Measurements from ENCODE around the gene MPV17L2. TPM values are rescaled to one million over a fixed set of nuclear protein-coding genes. Genes with fewer than 3 reads are reported as not detected.

MPV17L2 gene
- total and polyA plus RNA-seq, 2 of the 4 experiments (the other 2 are of a cell fraction) = 7.2 to 19.5 TPM

- intact Hi-C loops (cut with micrococcal nuclease) (no loop called here), dilution Hi-C loops (cut with HindIII; ENCODE audit: low sequenced_read_pairs, unreplicated experiment) (no loop called here), in situ Hi-C loops (cut with MboI; ENCODE audit: low sequenced_read_pairs) (no loop called here)
- ATAC-seq (ENCODE audit: low read depth) = no peak
- no peak for DNase-seq
- Histone ChIP-seq H2AK5ac (ENCODE audit: low read depth, low read length) (no peak overlapping the region), H3K9me3 (ENCODE audit: control insufficient read depth, insufficient read depth, low read length) (no peaks in the 10 kb centered on the region), H2BK15ac (ENCODE audit: low read depth, low read length) (no peak overlapping the region), H3K14ac (replicated peaks; ENCODE audit: low read depth, low read length) (no peak overlapping the region), H2AFZ (replicated peaks; ENCODE audit: low read length, poor library complexity) (peak overlapping the region; percentile 6), H3K9me1 (ENCODE audit: insufficient read depth, low read length) (peaks cover 5% of the 10 kb centered on the region; the same call in 1 of the 2 replicates), H3K9ac (ENCODE audit: low read depth, low read length) (no peak overlapping the region), H3K18ac (ENCODE audit: low read depth, low read length) (no peak overlapping the region), H4K91ac (ENCODE audit: insufficient read depth, low read depth, low read length) (no peak overlapping the region), H4K8ac (ENCODE audit: low read depth in 2 of 2, low read length in 2 of 2) (no peak overlapping the region), H2BK20ac (ENCODE audit: low read depth, low read length) (no peak overlapping the region), H3K4me3 (ENCODE audit: insufficient read depth, low read depth, low read length) (no peak overlapping the region), H3K27ac (ENCODE audit: insufficient read depth, low read length) (no peak overlapping the region), H2BK120ac (ENCODE audit: low read depth, low read length) (no peak overlapping the region), H2AK9ac (replicated peaks; ENCODE audit: low read depth, low read length, poor library complexity) (no peak overlapping the region), H3K4me1 (ENCODE audit: control insufficient read depth, insufficient read depth, low read length) (peaks cover 5% of the 10 kb centered on the region), H3K56ac (ENCODE audit: extremely low read depth, insufficient read depth, low read length) (no peak overlapping the region), H4K5ac (ENCODE audit: low read depth, low read length) (no peak overlapping the region), H3K23ac (ENCODE audit: low read depth, low read length) (no peak overlapping the region), H2BK5ac (ENCODE audit: low read depth, low read length, poor library complexity, severe bottlenecking) (no peak overlapping the region), H3K4me2 (ENCODE audit: low read depth, low read length) (no peak overlapping the region), H3K79me1 (ENCODE audit: low read depth in 1 of 2, low read length in 2 of 2) (no peaks in the 10 kb centered on the region), H3K27me3 (ENCODE audit: control insufficient read depth, insufficient read depth, low read length) (no peaks in the 10 kb centered on the region; the same call in 1 of the 2 replicates), H4K20me1 (ENCODE audit: insufficient read depth, low read length) (no peaks in the 10 kb centered on the region), H3K4ac (ENCODE audit: low read depth, low read length) (no peak overlapping the region), H3K36me3 (ENCODE audit: control insufficient read depth, insufficient read depth, low read length) (no peaks in the 10 kb centered on the region)
- CTCF ChIA-PET = interaction anchor here (0.7 kb wide), 1 partner anchor 12 kb away, joined by 3 read pairs; no protein-coding TSS in a partner anchor
- TF ChIP-seq CHD1 (IDR thresholded peaks at IDR 0.05; ENCODE audit: low read depth, low read length) (no peak), SMC3 (IDR thresholded peaks at IDR 0.05; ENCODE audit: low read depth, low read length) (no peak), MAFK (IDR thresholded peaks at IDR 0.05; ENCODE audit: low read depth, low read length) (no peak), FOS (IDR thresholded peaks at IDR 0.05; ENCODE audit: low read depth, low read length) (no peak), MXI1 (IDR thresholded peaks at IDR 0.05; ENCODE audit: borderline replicate concordance, low read depth, low read length) (no peak), NFE2L2 (IDR thresholded peaks at IDR 0.05; ENCODE audit: low read depth, low read length) (no peak), ELK1 (IDR thresholded peaks at IDR 0.05; ENCODE audit: borderline replicate concordance, low read depth, low read length) (no peak), MAZ (IDR thresholded peaks at IDR 0.05; ENCODE audit: borderline replicate concordance, low read depth, low read length) (no peak), BHLHE40 (IDR thresholded peaks at IDR 0.05; ENCODE audit: low read depth, low read length) (no peak), RCOR1 (IDR thresholded peaks at IDR 0.05; ENCODE audit: insufficient replicate concordance, low read length) (no peak), RAD21 (IDR thresholded peaks at IDR 0.05; ENCODE audit: low read length) (no peak), POLR2A (IDR thresholded peaks at IDR 0.05; ENCODE audit: low read depth, low read length) (no peak), CEBPB (IDR thresholded peaks at IDR 0.05; ENCODE audit: low read depth, low read length) (no peak)
- TF ChIP-seq, protein P1, sequence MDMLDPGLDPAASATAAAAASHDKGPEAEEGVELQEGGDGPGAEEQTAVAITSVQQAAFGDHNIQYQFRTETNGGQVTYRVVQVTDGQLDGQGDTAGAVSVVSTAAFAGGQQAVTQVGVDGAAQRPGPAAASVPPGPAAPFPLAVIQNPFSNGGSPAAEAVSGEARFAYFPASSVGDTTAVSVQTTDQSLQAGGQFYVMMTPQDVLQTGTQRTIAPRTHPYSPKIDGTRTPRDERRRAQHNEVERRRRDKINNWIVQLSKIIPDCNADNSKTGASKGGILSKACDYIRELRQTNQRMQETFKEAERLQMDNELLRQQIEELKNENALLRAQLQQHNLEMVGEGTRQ (IDR thresholded peaks at IDR 0.05; ENCODE audit: low read depth, low read length) = no peak
- TF ChIP-seq, protein P2, sequence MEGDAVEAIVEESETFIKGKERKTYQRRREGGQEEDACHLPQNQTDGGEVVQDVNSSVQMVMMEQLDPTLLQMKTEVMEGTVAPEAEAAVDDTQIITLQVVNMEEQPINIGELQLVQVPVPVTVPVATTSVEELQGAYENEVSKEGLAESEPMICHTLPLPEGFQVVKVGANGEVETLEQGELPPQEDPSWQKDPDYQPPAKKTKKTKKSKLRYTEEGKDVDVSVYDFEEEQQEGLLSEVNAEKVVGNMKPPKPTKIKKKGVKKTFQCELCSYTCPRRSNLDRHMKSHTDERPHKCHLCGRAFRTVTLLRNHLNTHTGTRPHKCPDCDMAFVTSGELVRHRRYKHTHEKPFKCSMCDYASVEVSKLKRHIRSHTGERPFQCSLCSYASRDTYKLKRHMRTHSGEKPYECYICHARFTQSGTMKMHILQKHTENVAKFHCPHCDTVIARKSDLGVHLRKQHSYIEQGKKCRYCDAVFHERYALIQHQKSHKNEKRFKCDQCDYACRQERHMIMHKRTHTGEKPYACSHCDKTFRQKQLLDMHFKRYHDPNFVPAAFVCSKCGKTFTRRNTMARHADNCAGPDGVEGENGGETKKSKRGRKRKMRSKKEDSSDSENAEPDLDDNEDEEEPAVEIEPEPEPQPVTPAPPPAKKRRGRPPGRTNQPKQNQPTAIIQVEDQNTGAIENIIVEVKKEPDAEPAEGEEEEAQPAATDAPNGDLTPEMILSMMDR (conservative IDR thresholded peaks at IDR 0.05; ENCODE audit: low read depth, low read length) = no peak
- BruUV-seq (replicated peaks) = no TSS peak
- POLR2A ChIA-PET (ENCODE audit: unreplicated experiment) = interaction anchor here (0.6 kb wide), 1 partner anchor 61 kb away, joined by 4 read pairs; the partner anchor contains the start of gene JUND
- WGBS, 2 experiments (ENCODE audit: extremely low coverage in 2 of 2, insufficient read length in 1 of 2) = no CpG with 5 or more reads among the region's 33 CpGs
Measured at GRCh38 chr19:18220632-18221275, 27.7 kb downstream of the MPV17L2 start.

All from IMR-90 (cell line).